Measurements from ENCODE around the gene BAG5. TPM values are rescaled to one million over a fixed set of nuclear protein-coding genes. Genes with fewer than 3 reads are reported as not detected.

BAG5 gene
- total and polyA plus RNA-seq, 2 donors (not counting 1 experiment from before 2014, with no cell fraction given), result 7.4 to 31.6 TPM

DNA sequence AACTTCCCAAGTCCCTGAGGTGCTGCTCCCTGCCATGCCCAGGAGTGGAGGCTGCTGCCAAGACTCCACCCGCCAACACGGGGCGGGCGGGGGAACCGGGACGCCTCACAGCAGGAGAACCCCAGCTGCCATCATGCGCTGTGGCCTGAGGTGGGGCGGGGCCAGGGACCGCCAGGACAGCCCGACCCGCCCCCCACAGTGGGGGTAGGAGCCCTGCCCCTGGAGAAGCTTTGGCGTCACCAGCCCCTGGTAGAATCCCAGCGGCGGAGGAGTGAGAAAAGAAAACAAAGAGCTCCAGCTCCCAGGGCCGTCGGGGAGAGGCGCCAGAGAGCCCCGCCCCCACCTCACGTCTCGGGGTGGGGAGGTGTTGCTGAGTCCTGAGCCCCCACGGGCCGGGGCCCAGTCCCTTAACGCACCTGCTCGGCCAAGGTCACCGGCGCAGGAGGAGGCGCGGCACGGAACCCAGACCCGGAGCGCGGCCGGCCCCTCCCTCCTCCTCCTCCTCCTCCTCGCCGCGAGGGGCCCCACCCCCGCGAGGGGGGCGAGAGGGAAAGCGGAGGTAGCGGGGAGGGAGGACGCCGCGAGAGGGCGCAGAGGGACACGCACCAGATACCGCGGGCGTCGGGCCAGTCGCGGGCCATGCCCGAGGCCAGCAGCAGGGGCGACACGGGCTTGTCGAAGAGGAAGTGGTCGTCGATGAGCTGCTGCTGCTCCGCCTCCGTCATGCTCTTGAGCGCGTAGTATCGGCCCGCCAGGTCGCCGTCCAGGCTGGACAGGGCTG, 41.6 kb downstream of the BAG5 start:
- Histone ChIP-seq H3K4me1 (ENCODE audit: control insufficient read depth in 2 of 2, insufficient read depth in 2 of 2, low read length in 2 of 2) (peaks cover 22 to 31% of the 10 kb centered on the region in 2 donors), H4K20me1 (ENCODE audit: control insufficient read depth, insufficient read depth, low read length, poor library complexity, severe bottlenecking) (peaks cover 11% of the 10 kb centered on the region), H3K36me3 (replicated peaks in 1 of 2; ENCODE audit: control extremely low read depth in 1 of 2, control insufficient read depth in 1 of 2, extremely low read depth in 1 of 2, insufficient read depth in 2 of 2, low read length in 1 of 2) (no peaks in the 10 kb centered on the region), H3K27me3 (replicated peaks in 1 of 4; ENCODE audit: control extremely low read depth in 1 of 4, control insufficient read depth in 3 of 4, insufficient read depth in 4 of 4, low read length in 3 of 4) (peaks cover 0 to 32% (median 11%) of the 10 kb centered on the region in 4 experiments), H3K4me3 (ENCODE audit: control extremely low read depth in 1 of 5, extremely low read depth in 1 of 5, insufficient read depth in 1 of 5, low read depth in 2 of 5, low read length in 4 of 5) (peak overlapping the region in 4 of 5 experiments; percentile 52 to 75 (median 59)), H3K27ac (ENCODE audit: low read length in 2 of 2) (no peak overlapping the region), H3K79me2 (ENCODE audit: control insufficient read depth, insufficient read depth, low read length) (no peaks in the 10 kb centered on the region), H3K4me2 (replicated peaks; ENCODE audit: low read depth, low read length, poor library complexity, severe bottlenecking) (peak overlapping the region; percentile 98), H3K9me3 (ENCODE audit: control extremely low read depth in 1 of 3, control insufficient read depth in 2 of 3, insufficient read depth in 1 of 3, low read length in 2 of 3) (peaks cover 0 to 14% (median 0%) of the 10 kb centered on the region in 3 donors), H2AFZ (ENCODE audit: insufficient read depth, low read depth, low read length, poor library complexity, severe bottlenecking) (peak overlapping the region; percentile 67), H3K9ac (ENCODE audit: low read length) (peak overlapping the region; percentile 66)
- peak; percentile 78 for ATAC-seq (ENCODE audit: low read depth)
- Mint-ChIP-seq H3K4me3 (peak overlapping the region; percentile 74), H3K9me3 (ENCODE audit: insufficient read depth) (no peaks in the 10 kb centered on the region), H3K27ac (peak overlapping the region; percentile 50), H3K4me1 (peaks cover 17% of the 10 kb centered on the region), H3K27me3 (peaks cover 3% of the 10 kb centered on the region)
- TF ChIP-seq EZH2 (IDR thresholded peaks at IDR 0.05; ENCODE audit: borderline replicate concordance, insufficient read depth, low read depth, low read length, poor library complexity, severe bottlenecking) (no peak), CTCF (IDR thresholded peaks at IDR 0.05) (peak; percentile 67)
- WGBS (ENCODE audit: insufficient coverage), result 2% methylated on average over 54 of the region's 66 CpGs
- ChIA-PET CTCF (interaction anchor here (0.9 to 6.1 kb wide), 8 partner anchors 8 to 159 kb away, joined by 3 to 128 read pairs (median 4); partner anchors contain the start of gene TRMT61A), POLR2A (interaction anchor here (0.6 to 1.4 kb wide), 2 partner anchors 8 to 108 kb away, joined by 3 to 5 read pairs; partner anchors contain the start of genes KLC1 and TRMT61A)
- intact Hi-C loops (cut with micrococcal nuclease), result loop anchor here (1.0 kb wide), 1 partner anchor 8 kb away; the partner anchor contains the start of gene TRMT61A
- peak; percentile 85 for DNase-seq

Measured in B cell (primary cell).